CD4-positive, alpha-beta T cell treated with Interleukin-2 at 100 ng/mL for 4 hours (primary cell): ENCODE measurements around the gene WDR26.
"Not testable (repeated sequence)": the region's sequence is repeated elsewhere in the genome, so short reads cannot be mapped to it uniquely, and the experiment has no call there.

Source experiments
- DNase-seq: peaks from one replicate; pipeline ENCODE4 v3.0.0-alpha.2; 2020; ENCODE audit warnings: low spot score

WDR26 gene

DNA sequence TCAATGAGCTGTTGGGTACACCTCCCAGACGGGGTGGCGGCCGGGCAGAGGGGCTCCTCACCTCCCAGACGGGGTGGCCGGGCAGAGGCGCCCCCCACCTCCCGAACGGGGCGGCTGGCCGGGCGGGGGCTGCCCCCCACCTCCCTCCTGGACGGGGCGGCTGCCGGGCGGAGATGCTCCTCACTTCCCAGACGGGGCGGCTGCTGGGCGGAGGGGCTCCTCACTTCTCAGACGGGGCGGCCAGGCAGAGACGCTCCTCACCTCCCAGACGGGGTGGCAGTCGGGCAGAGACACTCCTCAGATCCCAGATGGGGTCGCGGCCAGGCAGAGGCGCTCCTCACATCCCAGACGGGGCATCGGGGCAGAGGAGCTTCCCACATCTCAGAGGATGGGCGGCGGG lies 84.9 kb downstream of the WDR26 start:
- DNase-seq, result not testable (repeated sequence)

DNA sequence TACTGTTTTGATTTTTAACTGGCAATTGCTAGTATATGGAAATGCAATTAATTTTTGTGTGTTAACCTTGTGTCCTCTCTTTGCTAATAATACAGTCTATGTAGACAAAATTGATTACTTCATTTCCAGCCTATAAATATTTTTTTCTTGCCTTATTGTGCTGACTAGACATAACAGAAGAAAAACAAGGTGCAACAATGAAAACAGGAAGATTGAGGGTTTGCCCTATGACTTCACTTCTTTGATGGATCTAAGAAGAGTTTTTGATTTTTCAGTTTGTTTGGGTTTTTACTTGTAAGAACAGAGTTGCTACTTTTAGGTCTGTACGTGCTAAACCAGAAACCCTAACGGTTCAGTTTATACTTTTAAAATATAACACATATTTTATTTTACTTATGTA lies 86.5 kb downstream of the WDR26 start:
- DNase-seq, result peak; percentile 36

DNA sequence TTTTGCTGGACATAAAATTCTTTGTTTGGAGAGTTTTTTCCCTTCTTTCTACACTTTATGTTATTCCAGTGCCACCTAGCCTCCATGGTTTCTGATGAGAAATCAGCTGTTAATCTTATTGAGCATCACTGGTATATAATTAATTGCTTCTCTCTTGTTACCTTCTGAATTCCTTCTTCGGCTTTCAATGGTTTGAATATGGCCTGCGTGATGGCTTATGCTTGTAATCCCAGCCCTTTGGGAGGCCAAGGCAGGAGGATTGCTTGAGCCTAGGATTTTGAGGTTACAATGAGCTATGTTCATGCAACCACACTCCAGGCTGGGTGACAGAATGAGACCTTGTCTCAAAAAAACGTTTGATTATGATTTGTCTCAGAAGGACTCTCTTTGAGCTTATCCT lies 90.9 kb downstream of the WDR26 start:
- no peak for DNase-seq

DNA sequence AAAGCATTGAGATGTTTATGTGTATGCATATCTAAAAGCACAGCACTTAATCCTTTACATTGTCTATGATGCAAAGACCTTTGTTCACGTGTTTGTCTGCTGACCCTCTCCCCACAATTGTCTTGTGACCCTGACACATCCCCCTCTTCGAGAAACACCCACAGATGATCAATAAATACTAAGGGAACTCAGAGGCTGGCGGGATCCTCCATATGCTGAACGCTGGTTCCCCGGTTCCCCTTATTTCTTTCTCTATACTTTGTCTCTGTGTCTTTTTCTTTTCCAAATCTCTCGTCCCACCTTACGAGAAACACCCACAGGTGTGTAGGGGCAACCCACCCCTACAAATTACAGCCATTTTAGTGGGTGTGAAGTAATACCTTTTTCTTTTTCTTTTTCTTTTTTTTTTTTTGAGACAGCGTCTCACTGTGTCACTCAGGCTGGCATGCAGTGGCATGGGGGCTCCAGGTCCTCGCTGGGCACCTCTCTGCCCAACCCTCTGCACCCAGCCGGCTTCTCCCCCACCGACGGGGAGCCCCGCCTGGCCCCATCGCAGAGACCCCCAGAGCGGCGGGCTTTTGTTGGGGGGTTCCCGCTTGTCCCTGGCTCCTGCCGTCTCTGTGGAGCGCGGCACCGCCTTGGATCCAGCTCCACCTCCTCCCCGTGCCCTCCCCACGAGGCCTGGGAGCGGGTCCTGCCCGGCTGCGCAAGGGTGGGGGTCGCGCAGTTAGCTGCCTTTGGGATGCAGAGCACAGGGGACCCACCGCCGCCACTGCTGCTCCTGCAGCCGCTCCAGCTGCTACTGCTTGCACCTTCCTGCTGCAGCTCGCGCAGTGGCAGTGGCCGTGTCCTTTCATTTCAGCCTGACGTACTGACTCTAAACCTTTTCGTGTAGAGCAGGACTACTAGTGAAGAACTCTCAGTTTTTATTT lies 93.9 kb downstream of the WDR26 start:
- DNase-seq, result peak; percentile 32

DNA sequence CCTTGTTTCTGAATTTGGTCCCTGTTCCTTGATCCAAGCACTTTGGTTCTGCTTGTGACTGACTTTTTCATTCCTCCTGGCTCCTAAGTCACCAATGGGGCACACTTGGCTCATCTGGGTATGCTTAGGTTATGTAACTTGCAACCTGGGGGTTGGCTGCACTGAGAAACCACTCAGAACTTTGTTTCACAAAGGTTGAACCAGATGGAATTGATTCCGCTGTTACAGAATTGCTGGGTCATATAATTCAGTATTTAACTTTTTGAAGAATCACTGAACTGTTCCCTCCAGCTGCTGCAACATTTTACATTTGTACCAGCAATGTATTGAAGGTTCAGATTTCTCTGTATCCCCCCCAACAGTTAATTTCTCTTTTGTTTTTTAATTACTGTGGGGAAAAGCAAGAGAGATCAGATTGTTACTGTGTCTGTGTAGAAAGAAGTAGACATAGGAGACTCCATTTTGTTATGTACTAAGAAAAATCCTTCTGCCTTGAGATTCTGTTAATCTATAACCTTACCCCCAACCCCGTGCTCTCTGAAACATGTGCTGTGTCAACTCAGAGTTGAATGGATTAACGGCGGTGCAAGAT lies 95.1 kb downstream of the WDR26 start:
- no peak for DNase-seq

DNA sequence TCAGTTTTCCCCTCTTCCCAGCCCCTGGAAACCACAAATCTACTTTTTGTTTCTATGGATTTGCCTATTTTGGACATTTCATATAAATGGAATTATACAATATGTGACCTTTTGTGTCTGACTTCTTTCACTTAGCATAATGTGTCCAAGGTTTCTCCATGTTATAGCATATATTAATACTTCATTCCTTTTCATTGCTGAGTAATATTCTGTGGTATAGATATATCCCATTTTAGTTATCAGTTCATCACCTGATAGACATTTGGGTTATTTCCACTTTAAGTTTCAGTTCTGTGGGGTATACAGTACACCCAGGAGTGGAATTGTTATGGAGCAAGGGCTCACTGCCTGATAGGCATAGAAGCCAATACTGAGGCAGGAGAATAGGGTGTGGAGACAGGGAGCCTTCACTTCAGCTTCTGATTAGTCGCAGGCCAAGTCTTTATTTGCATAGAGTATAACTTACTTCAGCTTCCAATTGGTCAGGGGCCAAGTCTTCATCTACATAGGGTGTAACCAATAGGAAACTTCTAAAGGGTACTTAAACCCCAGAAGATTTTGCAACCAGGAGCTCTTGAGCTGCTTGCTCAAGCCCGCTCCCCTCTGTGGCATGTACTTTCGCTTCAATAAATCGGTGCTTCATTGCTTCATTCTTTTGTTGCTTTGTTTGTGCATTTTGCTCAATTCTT lies 96.3 kb downstream of the WDR26 start:
- DNase-seq, result no peak
